Pancreas (tissue), 10 donors: ENCODE data around the gene ATP2C2. TPM values are rescaled to one million over a fixed set of nuclear protein-coding genes. Genes with fewer than 3 reads are reported as not detected.

Experiments
- ATAC-seq, 4 donors: fragments of 200-7000 bp; cut with Tn5 transposase; one replicate each; pipeline versions ENCODE4 v1.8.0 to v1.9.1; 2020; ENCODE audit warnings: mild to moderate bottlenecking in 4 of 4, moderate library complexity in 4 of 4
- DNase-seq, 6 donors: peaks; one replicate each; pipeline ENCODE4 v3.0.0-alpha.2; 2020
- FAIRE-seq: peaks from 2 replicates; lab custom pipeline; 2012; peaks lifted over from hg19 to GRCh38; lab: Jason Lieb, UNC
- H3K27ac ChIP-seq, 4 donors: fragments of 200-600 bp; sonication (generic); 1 replicate in 3 of 4; 2 replicates in 1 of 4; pipeline versions ENCODE4 v1.5.0 to v1.8.0; 2020
- H3K27me3 ChIP-seq, 4 donors: fragments of 200-600 bp; one replicate each; pipeline ENCODE4 v1.8.0; 2021
- H3K36me3 ChIP-seq, 3 donors: fragments of 200-600 bp; sonication (generic) in 1 of 3; one replicate each; pipeline versions ENCODE4 v1.5.0 to v1.8.0; 2020 to 2021
- H3K4me1 ChIP-seq, 3 donors: fragments of 200-600 bp; one replicate each; pipeline ENCODE4 v1.8.0; 2021
- H3K4me3 ChIP-seq, 4 donors: fragments of 200-600 bp; sonication (generic) in 2 of 4; one replicate each; pipeline versions ENCODE4 v1.5.0 to v1.8.0; 2020 to 2021
- H3K9me3 ChIP-seq, 4 donors: fragments of 200-600 bp; one replicate each; pipeline ENCODE4 v1.8.0; 2021
- CTCF ChIP-seq, 4 donors: fragments of 200-600 bp; sonication (generic) in 3 of 4; IDR thresholded peaks; one replicate each; pipeline versions ENCODE4 v1.5.0 to v1.8.0; 2021; ENCODE audit warnings: antibody characterized with exemption in 4 of 4
- WGBS, 2 donors: extraction: QIAGEN DNeasy Blood & Tissue Kit; methylation state at CpG; one replicate each; pipeline ENCODE4 v1.1.7; 2013; 5-methylcytosine and 5-hydroxymethylcytosine counted together
- intact Hi-C, 3 donors: fragments of 100-400 bp; cut with DNase I; formaldehyde crosslinking; loops; one replicate each; pipeline versions ENCODE4 v1.11.1 to v1.14.2; 2022
- polyA plus RNA-seq, 2 donors: library from polyadenylated mRNA; stranded (reverse); fragments of 200-250 nt; gene quantifications; one replicate each; pipeline ENCODE4 v1.2.3, GENCODE V29; 2013
- total RNA-seq, 6 donors: library from RNA; stranded (reverse); fragmentation: NEBNext Ultra II Directional in 4 of 6; extraction: Animal tissue kit (Norgen Biotek cat#: 25700) in 4 of 6; gene quantifications; one replicate each; pipeline versions ENCODE4 v1.2.1 to v1.2.4, GENCODE V29; 2021 to 2023
- donor health status: healthy with polysubstance abuse.
- donor health status: DM: no; HTN: no; CAD: no; lungs with moderate emphysema.
- donor health status: DM: no; HTN: no; CAD: no.
- donor health status: control.
- donor health status: control.
- donor health status: Bipolar disorder and iron deficiency.
- donor health status: DM: yes; HTN: yes; CAD: no.
- donor health status: DM: no; HTN: no; CAD: no.
- donor health status: DM: no; HTN: no; CAD: no.
- donor health status: DM: yes; HTN: yes; CAD: no.

Gene ATP2C2
- total and polyA plus RNA-seq, 8 donors = 0.47 to 6.3 (median 2.2) TPM

DNA sequence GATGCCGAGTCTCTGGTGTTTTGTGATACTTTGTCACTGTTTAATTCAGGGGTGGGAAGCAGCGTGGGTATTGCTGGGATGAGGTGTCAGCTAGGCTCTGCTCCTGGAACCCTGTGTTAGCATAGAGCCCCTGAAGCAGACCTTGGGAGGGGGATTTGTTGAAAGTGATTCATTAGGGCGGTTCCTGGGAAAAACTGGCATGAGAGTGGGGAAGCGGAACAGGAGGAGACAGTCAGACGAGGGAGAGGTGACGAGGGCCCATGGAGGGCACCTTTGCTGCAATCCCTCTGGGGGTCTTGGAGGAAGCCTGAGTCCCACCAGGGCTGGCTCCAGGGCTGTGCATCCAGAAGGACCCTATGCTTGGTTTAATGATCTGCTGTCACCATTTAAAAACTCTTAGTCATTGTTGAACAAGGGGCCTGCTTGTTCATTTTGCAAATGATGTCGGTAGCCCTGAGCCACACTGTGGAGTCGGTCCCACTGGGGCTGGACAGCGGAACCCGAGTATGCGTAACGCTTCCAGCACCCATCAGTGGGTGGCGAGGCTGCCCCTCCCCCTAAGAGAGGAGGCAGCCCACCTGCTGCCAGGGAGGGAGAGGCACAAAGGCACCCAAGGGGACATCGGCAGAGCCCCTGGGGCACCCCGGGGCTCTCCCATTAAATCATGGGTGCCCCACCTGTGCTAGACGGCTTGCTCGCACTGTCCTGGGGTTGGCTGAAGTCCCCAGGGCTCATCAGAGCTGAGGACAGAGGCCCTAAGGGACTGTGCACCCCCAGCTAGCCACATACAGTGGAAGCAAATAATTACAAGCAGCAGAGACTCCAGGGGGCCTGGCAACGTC lies 38.3 kb upstream of the ATP2C2 start:
- TF ChIP-seq CTCF (IDR thresholded peaks at IDR 0.05) = no peak
- H3K27ac ChIP-seq = no peak overlapping the region
- no peaks in the 10 kb centered on the region for H3K36me3 ChIP-seq
- 40 to 41% methylated on average over 18 of the region's 18 CpGs for WGBS, 2 donors
- no peak for ATAC-seq
- intact Hi-C loops = no loop called here
- FAIRE-seq = no peak
- DNase-seq = no peak
- H3K4me1 ChIP-seq = no peaks in the 10 kb centered on the region
- no peaks in the 10 kb centered on the region for H3K27me3 ChIP-seq
- no peak overlapping the region for H3K4me3 ChIP-seq
- no peaks in the 10 kb centered on the region for H3K9me3 ChIP-seq

GRCh38 chr16:84330685-84331050 lies 37.7 kb upstream of the ATP2C2 start:
- TF ChIP-seq CTCF (IDR thresholded peaks at IDR 0.05) = no peak
- ATAC-seq = no peak
- H3K4me1 ChIP-seq = no peaks in the 10 kb centered on the region
- no peaks in the 10 kb centered on the region for H3K27me3 ChIP-seq
- no peaks in the 10 kb centered on the region for H3K9me3 ChIP-seq
- H3K4me3 ChIP-seq = no peak overlapping the region
- no peak for DNase-seq
- FAIRE-seq = no peak
- no peak overlapping the region for H3K27ac ChIP-seq
- no peaks in the 10 kb centered on the region for H3K36me3 ChIP-seq
- intact Hi-C loops = no loop called here
- 78 to 85% methylated on average over 5 of the region's 5 CpGs for WGBS, 2 donors

- intact Hi-C loops = no loop called here
- 79 to 87% methylated on average over 17 of the region's 17 CpGs for WGBS, 2 donors
- no peaks in the 10 kb centered on the region for H3K9me3 ChIP-seq
- H3K27ac ChIP-seq = no peak overlapping the region
- FAIRE-seq (no peak), DNase-seq (no peak), ATAC-seq (no peak)
- no peaks in the 10 kb centered on the region for H3K36me3 ChIP-seq
- no peak overlapping the region for H3K4me3 ChIP-seq
- no peak for TF ChIP-seq CTCF (IDR thresholded peaks at IDR 0.05)
- H3K27me3 ChIP-seq = no peaks in the 10 kb centered on the region
- no peaks in the 10 kb centered on the region for H3K4me1 ChIP-seq
These were observed 36.1 kb upstream of the ATP2C2 start for GRCh38 chr16:84331998-84332780.

GRCh38 chr16:84332975-84333684 lies 35.2 kb upstream of the ATP2C2 start:
- intact Hi-C loops = no loop called here
- FAIRE-seq (no peak), DNase-seq (no peak), ATAC-seq (no peak)
- Histone ChIP-seq H3K27me3 (no peaks in the 10 kb centered on the region), H3K4me1 (no peaks in the 10 kb centered on the region), H3K4me3 (no peak overlapping the region), H3K9me3 (no peaks in the 10 kb centered on the region), H3K27ac (no peak overlapping the region), H3K36me3 (no peaks in the 10 kb centered on the region)
- whole genome bisulfite sequencing, 2 donors = 47 to 64% methylated on average over 10 of the region's 10 CpGs
- TF ChIP-seq CTCF (IDR thresholded peaks at IDR 0.05) = no peak
